K562 (cell line): ENCODE results near the gene RASGRP1.

Experiments used
- BHLHE40 ChIP-seq: IDR thresholded peaks from 2 replicates; pipeline ENCODE4 v1.6.1; 2011; ENCODE audit warnings: low read length, improper control_type of control experiment
- CBX5 ChIP-seq: IDR thresholded peaks from 2 replicates; pipeline ENCODE4 v1.6.1; 2014; ENCODE audit warnings: low read depth, borderline replicate concordance
- GABPA ChIP-seq: fragments of 200-800 bp; sonication (Bioruptor generic); conservative IDR thresholded peaks from 2 replicates; pipeline ENCODE4 v1.6.1; 2016; ENCODE audit warnings: low read depth, missing genetic modification characterization, missing compliant biosample characterization
- MYNN ChIP-seq, 2 experiments: sonication (generic); formaldehyde crosslinking in 1 of 2; IDR thresholded peaks; 2 replicates each; pipeline versions ENCODE4 v1.5.0 to v1.6.1; 2016 to 2020; ENCODE audit warnings: antibody characterized with exemption in 1 of 2, missing genetic modification reagents in 1 of 2
- RAD21 ChIP-seq, 2 experiments: fragments of 250-450 bp in 1 of 2; fragments of 450-650 bp in 1 of 2; sonication (Bioruptor Pico) in 1 of 2; formaldehyde crosslinking in 1 of 2; IDR thresholded peaks in 1 of 2; conservative IDR thresholded peaks in 1 of 2; 2 replicates each; pipeline versions ENCODE4 v1.4.0 to v1.8.0; 2020 to 2022; ENCODE audit warnings: mild to moderate bottlenecking in 2 of 2, moderate library complexity in 1 of 2
- SREBF1 ChIP-seq: fragments of 150-350 bp; IDR thresholded peaks from 2 replicates; pipeline ENCODE4 v1.6.1; 2014; ENCODE audit warnings: antibody characterized with exemption, low read depth, low read length, borderline replicate concordance
- ZEB2 ChIP-seq: fragments of 450-650 bp; IDR thresholded peaks from 2 replicates; pipeline ENCODE4 v1.6.1; 2016
- ZNF121 ChIP-seq: sonication (generic); formaldehyde crosslinking; conservative IDR thresholded peaks from 2 replicates; pipeline ENCODE4 v1.8.0; 2022; ENCODE audit warnings: missing genetic modification reagents
- TF ChIP-seq, protein P1 (sequence below): fragments of 450-650 bp; IDR thresholded peaks from 2 replicates; pipeline ENCODE4 v1.6.1; 2018; ENCODE audit not compliant: partially characterized antibody

DNA sequence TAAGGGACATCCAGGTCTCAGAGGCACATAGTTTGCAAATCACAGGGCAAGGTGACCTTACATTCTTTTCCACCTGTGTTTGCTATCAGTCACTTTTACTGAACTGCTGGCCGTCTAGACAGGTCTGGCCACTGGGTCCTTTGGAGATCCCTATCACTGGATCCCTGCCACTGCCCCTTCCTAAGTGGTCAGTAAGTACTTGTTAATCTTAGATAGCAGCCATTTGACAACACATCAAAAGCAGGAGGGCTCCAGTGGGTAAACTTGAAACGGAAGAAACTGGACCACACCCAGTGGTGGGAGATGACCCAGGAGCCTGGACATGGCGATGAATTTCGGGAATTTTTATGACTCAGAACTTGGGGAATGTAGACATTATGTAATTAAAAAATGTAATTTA lies 28.9 kb upstream of the RASGRP1 start:
- TF ChIP-seq CBX5 = no peak
- TF ChIP-seq BHLHE40 = no peak
- no peak for TF ChIP-seq RAD21 (CRISPR knock-in tag; conservative IDR thresholded peaks at IDR 0.05 in 1 of 2, IDR thresholded peaks at IDR 0.05 in 1 of 2)
- TF ChIP-seq MYNN (IDR thresholded peaks at IDR 0.05) = no peak
- TF ChIP-seq MYNN (CRISPR knock-in tag; IDR thresholded peaks at IDR 0.05) = no peak
- TF ChIP-seq ZEB2 = peak; percentile 55; the same call in 1 of the 2 replicates
- TF ChIP-seq ZNF121 (CRISPR knock-in tag) = no peak
- no peak for TF ChIP-seq SREBF1
- TF ChIP-seq, protein P1, sequence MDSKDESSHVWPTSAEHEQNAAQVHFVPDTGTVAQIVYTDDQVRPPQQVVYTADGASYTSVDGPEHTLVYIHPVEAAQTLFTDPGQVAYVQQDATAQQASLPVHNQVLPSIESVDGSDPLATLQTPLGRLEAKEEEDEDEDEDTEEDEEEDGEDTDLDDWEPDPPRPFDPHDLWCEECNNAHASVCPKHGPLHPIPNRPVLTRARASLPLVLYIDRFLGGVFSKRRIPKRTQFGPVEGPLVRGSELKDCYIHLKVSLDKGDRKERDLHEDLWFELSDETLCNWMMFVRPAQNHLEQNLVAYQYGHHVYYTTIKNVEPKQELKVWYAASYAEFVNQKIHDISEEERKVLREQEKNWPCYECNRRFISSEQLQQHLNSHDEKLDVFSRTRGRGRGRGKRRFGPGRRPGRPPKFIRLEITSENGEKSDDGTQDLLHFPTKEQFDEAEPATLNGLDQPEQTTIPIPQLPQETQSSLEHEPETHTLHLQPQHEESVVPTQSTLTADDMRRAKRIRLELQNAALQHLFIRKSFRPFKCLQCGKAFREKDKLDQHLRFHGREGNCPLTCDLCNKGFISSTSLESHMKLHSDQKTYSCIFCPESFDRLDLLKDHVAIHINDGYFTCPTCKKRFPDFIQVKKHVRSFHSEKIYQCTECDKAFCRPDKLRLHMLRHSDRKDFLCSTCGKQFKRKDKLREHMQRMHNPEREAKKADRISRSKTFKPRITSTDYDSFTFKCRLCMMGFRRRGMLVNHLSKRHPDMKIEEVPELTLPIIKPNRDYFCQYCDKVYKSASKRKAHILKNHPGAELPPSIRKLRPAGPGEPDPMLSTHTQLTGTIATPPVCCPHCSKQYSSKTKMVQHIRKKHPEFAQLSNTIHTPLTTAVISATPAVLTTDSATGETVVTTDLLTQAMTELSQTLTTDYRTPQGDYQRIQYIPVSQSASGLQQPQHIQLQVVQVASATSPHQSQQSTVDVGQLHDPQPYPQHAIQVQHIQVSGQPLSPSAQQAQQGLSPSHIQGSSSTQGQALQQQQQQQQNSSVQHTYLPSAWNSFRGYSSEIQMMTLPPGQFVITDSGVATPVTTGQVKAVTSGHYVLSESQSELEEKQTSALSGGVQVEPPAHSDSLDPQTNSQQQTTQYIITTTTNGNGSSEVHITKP = no peak
- no peak for TF ChIP-seq GABPA
